Measurements from ENCODE around the gene ARMC9.
"Not testable (repeated sequence)": the region's sequence is repeated elsewhere in the genome, so short reads cannot be mapped to it uniquely, and the experiment has no call there.

The ARMC9 gene

DNA sequence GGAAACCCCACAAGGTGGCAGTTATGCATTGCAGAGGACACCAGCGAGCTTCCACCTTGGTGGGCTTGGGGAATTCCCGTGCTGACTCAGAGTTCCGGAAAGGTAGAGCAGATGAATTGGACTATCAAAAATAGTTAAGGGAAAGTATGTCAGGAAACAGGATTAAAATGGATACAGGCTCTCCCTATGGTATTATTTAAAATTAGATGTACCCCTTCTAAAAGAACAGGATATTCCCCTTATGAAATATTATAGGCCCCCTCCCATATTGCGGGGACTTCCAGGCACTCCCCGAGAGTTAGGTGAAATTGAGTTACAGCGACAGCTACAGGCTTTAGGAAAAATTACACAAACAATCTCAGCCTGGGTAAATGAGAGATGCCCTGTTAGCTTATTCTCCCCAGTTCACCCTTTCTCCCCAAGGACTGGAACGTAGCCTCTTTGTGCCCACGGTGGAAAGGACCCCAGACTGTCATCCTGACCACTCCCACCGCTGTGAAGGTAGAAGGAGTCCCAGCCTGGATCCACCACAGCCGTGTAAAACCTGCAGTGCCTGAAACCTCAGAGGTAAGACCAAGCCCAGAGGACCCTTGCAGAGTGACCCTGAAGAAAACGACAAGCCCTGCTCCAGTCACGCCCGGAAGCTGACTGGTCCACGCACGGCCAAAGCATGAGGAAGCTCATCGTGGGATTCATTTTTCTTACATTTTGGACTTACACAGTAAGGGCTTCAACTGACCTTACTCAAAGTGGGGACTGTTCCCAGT lies 207.4 kb downstream of the ARMC9 start:
- DNase-seq: not testable (repeated sequence)

DNA sequence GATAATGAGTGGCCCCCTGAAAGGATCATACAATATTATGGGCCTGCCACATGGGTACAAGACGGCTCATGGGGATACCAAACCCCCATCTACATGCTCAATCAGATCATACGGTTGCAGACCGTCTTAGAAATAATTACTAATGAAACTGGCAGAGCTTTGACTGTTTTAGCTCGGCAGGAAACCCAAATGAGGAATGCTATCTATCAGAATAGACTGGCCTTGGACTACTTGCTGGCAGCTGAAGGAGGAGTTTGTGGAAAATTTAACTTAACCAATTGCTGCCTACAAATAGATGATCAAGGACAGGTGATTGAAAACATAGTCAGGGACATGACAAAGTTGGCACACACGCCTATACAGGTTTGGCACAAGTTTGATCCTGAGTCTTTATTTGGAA lies 209.3 kb downstream of the ARMC9 start:
- DNase-seq: not testable (repeated sequence)

DNA sequence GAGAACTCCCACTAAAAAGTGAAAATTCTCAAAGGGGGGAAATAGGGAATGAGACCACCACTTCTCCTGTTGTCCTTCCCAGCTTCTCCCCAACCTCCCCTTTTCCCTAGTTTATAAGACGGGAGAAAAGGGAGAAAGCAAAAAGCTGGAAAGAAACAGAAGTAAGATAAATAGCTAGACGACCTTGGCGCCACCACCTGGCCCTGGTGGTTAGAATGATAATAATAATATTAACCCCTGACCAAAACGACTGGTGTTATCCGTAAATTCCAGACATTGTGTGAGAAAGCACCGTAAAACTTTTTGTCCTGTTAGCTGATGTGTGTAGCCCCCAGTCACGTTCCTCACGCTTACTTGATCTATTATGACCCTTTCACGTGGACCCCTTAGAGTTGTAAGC lies 209.9 kb downstream of the ARMC9 start:
- not testable (repeated sequence) for DNase-seq

DNA sequence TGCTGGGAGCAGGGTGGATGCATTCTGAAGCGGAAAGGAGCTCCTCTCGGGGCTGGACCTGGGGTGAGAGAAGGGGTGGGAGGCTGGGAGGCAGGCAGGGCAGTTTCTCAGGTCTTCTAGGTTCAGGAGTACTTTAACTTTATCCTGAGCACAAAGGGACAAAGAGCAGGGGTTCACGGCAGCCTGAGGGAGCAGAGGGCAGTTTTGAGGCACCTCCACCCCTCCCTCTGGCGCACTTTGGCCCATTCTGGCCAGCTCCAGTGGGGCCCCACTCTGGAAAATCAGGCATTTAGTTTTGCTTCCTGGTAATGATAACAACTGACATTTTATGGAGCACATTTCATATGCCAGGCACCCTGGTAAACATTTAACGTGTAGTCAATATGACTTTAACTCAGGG lies 211.3 kb downstream of the ARMC9 start:
- DNase-seq: no peak

DNA sequence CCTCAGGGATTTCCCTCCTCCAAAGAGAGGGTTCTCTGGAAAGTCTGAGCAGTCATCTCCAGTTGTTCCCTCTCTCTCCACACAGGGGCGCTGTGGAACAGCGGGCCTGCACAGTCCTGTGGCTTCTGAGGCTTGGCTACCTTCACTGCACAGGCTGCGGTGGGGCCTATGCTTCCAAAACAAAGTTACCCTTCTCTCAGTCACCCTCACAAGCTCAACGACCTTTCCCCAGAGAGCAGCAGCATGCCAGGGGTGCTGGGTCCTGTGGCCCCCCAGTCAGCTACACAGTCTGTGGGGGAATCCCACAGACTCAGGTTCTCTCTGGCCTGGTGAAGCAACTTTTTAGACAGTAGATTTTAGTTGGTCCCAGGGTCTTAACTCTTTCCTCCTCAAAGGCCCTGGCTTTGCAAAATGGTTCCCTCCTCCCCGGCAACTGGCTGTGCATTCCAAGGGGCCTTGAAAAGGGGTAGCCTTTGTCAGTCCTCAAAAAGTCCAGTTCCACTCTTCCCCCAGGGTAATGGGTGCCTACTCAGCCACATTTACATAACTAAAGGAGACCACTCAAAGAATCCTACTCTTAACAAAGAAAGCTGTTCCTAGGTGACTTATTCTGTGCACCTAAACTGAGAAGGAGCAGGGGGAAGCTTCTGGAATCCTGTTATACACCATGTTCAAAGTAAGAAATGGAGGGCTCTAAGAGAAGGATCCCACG lies 212.0 kb downstream of the ARMC9 start:
- no peak for DNase-seq

DNA sequence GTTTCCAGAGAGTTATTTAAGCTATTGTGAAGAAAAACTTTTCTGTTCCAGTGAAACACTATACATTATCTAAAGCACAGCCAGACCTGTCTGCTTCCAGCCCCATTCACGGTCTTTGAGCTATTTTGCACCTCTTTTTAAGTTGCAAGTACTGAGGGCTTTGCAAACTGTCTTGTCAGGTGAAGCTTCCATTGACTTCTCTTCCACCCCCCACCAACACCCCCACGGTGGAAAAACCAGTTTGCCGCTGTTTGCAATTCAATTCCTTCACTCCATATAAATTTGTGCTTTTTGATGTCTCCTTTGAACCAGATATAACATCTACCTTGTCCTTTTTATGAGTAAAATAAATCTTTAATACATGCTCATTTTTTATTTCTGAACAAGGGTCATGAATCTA lies 212.8 kb downstream of the ARMC9 start:
- DNase-seq: no peak

DNA sequence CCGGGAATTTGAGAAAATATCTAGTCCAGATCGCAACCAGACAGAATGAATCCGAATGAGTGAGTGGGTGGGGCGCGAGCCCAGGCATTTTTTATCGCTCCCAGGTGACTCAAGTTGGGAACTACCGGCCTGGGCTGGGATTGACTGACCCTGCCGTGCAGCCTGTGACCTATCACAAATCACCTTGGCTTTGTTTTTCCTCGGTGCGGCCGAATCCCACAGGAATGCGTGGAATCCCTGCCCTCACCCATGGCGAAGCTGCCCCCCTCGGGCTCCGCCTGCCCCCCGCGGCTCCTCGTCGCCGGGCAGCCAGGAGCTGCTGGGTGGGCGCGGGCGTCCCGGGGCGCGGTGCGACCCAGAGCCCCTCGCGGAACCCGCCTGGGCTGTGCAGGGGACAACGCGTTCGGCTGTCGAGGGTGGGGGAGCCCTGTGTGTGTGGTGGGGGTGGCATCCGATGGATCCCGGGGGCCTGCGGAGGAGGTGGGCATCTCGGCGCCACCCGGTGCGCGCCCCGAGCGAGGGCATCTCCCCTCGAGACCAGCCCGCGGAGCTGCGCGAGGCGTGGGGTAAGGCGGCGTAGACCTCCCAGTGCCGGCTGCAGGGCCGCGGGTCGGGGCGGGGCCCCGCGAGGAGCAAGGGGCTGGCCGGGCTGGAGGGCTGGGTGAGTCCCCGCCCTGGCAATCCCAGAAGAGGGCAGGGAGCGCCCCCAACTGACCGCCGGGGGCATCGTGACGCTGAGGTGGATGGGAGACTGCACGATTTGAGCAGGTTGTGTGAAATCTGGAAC lies 213.6 kb downstream of the ARMC9 start:
- DNase-seq: no peak

DNA sequence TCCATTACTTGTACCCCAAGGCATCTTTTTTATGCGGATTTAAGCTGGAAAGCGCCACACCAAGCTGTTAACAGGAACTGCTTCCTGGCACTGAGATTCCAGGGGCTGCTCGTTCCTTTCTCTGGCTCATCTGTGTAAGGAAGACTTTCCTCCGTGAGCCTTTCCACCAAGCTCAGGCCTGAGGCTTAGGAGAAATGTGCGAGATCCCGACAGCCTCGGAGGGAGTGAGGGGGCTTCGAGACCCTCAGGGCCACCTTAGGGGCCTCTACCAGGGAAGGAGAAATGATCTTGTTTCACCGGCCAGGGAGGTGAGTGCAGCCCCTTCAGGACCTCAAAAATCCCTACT lies 214.2 kb downstream of the ARMC9 start:
- DNase-seq: no peak

DNA sequence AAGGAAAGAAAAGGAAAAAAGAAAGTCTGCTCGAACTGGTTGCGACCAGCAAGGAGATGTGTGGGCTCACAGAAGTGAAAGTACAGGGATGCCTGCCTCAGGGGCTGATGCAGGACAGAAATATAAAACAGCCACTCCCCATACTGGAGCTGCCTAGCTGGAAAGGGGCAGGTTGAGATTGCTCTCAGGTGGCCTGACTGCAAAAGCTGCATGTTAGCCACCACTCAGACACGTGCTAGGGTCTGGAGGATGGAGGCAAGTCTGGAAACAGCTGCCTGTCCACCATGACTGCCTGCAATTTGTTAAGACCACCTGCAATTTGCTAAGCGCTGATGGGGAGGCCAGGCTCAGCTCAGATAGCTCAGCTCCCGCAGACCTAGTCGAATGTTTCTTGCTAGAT lies 215.0 kb downstream of the ARMC9 start:
- DNase-seq: no peak

DNA sequence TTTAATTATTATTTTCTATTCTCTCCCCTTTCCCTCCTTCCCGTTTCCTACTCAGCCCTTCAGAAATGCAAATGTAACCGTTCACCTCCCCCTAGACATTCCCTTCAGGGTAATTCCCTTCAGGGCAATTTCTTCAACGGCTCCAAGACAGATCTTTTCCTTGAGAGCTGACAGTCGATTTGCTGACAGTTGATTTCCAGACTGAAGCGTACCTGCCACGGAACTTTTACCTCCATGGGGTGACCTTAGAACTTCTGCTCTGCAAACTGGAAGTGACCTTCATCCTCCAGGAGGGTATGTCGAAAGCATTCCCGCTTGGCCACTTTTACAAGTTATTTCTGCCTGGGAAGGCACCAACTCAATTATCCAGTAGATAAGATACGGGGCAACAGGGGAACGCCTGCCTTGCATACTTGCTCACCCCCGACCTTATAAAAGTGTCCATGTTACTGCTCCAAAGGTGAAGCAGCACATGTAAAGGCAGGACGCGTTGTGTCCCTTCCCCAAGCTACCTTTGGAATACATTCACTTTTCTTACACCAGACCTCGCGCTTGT lies 215.6 kb downstream of the ARMC9 start:
- no peak for DNase-seq

DNA sequence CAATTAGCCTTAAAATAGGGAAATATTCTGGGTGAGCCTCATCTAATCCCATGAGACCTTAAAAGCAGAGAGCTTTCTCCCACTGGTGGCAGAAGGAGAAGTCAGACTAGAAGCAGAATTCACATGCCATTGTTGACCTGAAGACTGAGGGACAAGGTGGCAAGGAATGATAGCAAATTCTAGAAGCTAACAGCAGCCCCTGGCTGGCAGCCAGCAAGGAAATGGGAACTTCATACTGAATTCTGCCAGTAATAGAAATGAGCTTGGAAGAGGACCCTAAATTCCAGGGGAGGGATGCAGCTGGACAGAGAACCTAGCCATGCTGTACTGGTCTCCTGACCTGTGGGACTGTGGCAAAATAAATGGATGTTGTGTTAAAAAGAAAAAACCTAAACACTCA lies 216.6 kb downstream of the ARMC9 start:
- DNase-seq: no peak

DNA sequence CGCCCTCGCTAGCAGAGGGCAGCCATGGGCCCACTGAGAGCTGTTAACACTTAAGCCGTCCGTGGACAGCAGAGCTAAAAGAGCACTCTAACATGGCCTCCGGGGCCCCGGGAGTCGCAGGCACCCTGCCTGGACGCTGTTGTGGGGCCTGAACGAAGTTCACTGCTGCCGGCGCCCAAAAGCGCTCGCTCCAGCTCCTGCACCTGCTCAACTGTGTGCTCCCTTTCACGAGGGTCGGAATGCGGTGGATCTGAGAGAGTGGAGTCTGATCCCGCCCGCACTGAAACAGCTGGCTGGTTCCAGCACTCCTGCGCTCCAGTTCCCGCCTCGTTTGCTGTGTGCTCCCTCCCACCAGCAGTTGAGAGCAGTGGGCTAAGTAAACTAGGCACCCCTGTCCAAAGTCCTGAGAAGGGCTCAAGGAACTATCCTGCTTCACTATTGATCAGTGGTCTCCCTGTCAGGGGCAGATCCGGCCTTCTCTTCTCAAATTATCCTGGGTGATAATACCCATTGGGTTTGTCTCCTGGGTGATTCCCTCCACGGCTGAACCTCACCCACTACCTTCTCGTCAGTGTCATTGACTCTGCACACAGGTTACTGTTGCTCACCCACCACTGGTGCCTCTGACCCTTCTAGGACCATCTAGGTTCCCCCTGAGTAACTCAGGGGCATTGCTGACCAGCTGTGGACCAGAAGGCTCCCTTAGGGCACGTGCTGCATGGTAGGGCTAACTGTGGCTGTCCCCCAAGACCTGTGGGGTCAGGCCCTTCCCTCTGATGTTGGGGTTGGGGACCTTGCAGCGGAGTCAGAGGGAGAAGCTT lies 220.6 kb downstream of the ARMC9 start:
- no peak for DNase-seq

DNA sequence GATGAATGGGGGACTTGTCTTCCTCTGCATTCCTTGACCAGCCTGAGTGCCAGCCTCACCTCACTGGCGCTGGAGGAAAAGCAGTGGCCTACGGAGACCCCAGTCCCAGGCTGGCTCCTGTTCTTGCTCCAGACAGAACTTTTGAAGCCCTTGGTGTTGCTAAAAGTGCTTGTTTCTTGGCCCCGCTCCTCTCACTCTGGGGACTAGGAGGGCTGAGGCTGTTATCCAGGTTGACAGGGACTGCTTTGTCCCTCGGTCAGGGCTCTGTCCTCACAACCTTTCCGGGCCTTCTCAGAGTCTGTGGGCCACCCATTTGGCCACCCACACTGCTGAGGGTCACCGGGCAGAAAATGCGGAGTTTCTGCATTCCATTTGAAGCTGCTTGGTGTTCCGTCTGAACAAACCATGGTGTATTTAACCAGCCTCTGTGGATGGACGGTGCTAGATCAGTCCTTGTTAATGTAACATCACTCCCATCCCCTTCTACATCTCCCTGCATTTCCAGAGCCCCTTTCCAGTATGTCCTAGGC lies 222.7 kb downstream of the ARMC9 start:
- no peak for DNase-seq

DNA sequence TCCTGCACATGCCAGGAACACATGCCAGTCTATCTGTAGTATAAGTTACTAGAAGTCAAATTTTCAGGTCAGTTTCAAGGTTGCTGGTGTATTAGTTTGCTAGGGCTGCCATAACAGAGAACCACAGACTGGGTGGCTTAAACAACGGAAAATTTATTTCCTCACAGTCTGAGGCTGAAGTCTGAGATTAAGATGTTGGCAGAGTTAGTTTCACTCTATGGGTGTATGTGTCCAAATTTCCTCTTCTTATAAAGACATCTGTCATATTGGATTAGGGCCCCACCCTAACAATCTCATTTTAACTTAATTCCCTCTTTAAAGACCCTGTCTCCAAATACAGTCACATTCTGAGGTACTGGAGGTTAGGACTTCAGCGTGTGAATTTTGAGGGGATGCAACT lies 223.6 kb downstream of the ARMC9 start:
- DNase-seq: no peak

DNA sequence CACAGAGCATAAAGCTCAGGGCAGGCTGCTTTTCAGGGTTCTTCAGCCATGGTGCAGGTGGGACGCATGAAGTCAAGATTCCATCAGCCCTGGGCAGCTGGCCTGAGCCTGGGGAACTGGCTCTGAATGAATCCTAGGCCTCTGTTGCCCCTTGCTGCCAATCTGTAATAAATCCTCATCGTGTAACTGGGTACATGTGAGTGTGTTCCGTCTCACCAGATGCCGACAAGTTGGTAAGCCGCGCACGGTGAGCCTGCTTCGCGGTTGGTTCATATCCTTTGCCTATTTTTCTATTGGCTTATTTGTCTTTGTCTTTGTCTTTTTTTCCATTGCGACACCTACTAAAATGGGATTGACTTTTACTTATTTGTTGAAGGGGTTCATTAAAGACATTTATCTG lies 224.7 kb downstream of the ARMC9 start:
- no peak for DNase-seq

All from NCI-H1417 treated with DMSO at 0.1 percent for 48 hours (cell line).